Measurements from ENCODE around the gene SLC6A5. TPM values are rescaled to one million over a fixed set of nuclear protein-coding genes. Genes with fewer than 3 reads are reported as not detected.

SLC6A5 gene
- total and polyA plus RNA-seq, 2 donors from 2014 or later = not detected

- FAIRE-seq (no peak), DNase-seq (no peak)
- no peaks in the 10 kb centered on the region for H3K4me1 ChIP-seq (ENCODE audit: control insufficient read depth in 2 of 3, insufficient read depth in 2 of 3, low read depth in 1 of 3, low read length in 3 of 3)
- no peak overlapping the region for H3K4me3 ChIP-seq (ENCODE audit: low read length in 3 of 3)
- H3K9me3 ChIP-seq (ENCODE audit: control insufficient read depth in 2 of 3, insufficient read depth in 1 of 3, low read length in 3 of 3) = peaks cover 0 to 2% (median 0%) of the 10 kb centered on the region in 3 donors
- H3K27ac ChIP-seq (ENCODE audit: low read depth in 2 of 2, low read length in 2 of 2) = no peak overlapping the region
- H3K9ac ChIP-seq (ENCODE audit: low read length in 3 of 3) = no peak overlapping the region
- H3K36me3 ChIP-seq (ENCODE audit: control insufficient read depth in 2 of 3, insufficient read depth in 3 of 3, low read length in 3 of 3) = no peaks in the 10 kb centered on the region
- no peaks in the 10 kb centered on the region for H3K27me3 ChIP-seq (ENCODE audit: control insufficient read depth, insufficient read depth, low read length)
- intact Hi-C loops (cut with DNase I) = no loop called here
- TF ChIP-seq CTCF (IDR thresholded peaks at IDR 0.05; ENCODE audit: borderline replicate concordance, extremely low read depth, insufficient read depth) = no peak
Observed at GRCh38 chr11:20558741-20559140, 40.7 kb upstream of the SLC6A5 start.

DNA sequence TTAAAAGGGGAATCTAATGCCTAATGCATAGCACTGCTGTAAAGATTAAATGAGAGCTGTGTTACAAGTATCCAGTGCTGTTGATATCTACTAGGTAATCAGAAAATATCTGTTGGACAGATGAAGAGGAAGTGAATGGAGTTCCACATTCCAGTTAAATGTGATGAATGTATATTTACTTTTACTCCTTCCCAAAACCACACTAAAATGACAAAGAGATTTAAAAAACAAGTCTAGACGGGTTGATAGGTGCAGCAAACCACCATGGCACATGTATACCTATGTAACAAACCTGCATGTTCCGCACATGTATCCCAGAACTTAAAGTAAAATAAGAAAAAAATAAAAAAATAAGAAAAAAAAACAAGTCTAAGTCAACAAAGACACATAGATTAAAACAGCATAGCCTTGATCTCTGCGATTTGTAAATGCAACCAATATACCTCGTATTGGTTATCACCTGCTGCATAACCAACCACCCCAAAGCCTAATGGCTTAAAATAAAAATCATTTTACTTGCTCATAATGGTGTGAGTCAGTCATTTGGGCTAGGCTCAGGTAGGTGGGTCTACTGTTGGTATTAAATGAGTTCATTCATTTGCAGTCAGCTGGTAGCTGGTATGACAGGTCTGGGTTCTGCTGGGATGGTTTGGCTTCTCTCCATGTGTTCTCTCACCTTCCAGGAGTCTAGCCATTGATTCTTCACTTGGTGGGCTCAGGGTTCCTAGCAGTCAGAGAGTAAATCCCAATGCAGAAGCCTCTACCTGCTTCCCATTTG is 39.7 kb upstream of the SLC6A5 start:
- FAIRE-seq (no peak), DNase-seq (no peak)
- Histone ChIP-seq H3K4me3 (ENCODE audit: low read length in 3 of 3) (no peak overlapping the region), H3K36me3 (ENCODE audit: control insufficient read depth in 2 of 3, insufficient read depth in 3 of 3, low read length in 3 of 3) (no peaks in the 10 kb centered on the region), H3K4me1 (ENCODE audit: control insufficient read depth in 2 of 3, insufficient read depth in 2 of 3, low read depth in 1 of 3, low read length in 3 of 3) (no peaks in the 10 kb centered on the region), H3K27me3 (ENCODE audit: control insufficient read depth, insufficient read depth, low read length) (no peaks in the 10 kb centered on the region), H3K27ac (ENCODE audit: low read depth in 2 of 2, low read length in 2 of 2) (no peak overlapping the region), H3K9ac (ENCODE audit: low read length in 3 of 3) (no peak overlapping the region), H3K9me3 (ENCODE audit: control insufficient read depth in 2 of 3, insufficient read depth in 1 of 3, low read length in 3 of 3) (peaks cover 0 to 2% (median 0%) of the 10 kb centered on the region in 3 donors)
- no peak for TF ChIP-seq CTCF (IDR thresholded peaks at IDR 0.05; ENCODE audit: borderline replicate concordance, extremely low read depth, insufficient read depth)
- intact Hi-C loops (cut with DNase I) = no loop called here

DNA sequence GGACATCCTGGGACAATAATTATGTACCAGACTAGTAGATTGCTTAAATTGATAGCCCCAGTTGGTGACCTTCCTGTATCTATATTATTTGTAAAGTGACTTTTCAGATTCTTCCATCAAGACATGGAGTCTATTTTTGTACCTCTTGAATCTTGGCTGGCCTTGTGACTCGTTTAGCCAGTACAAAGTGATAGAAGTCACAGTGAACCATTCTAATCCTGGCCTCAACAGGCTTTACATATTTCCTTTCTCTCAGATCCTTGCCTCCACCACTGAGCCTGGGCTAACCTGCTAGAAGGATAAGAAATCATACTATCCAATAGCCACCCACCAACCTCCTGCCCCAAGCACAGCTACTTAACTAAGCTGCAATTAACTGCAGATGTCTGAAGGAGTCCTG is 37.5 kb upstream of the SLC6A5 start:
- no peak for TF ChIP-seq CTCF (IDR thresholded peaks at IDR 0.05; ENCODE audit: borderline replicate concordance, extremely low read depth, insufficient read depth)
- H3K4me1 ChIP-seq (ENCODE audit: control insufficient read depth in 2 of 3, insufficient read depth in 2 of 3, low read depth in 1 of 3, low read length in 3 of 3) = no peaks in the 10 kb centered on the region
- H3K4me3 ChIP-seq (ENCODE audit: low read length in 3 of 3) = no peak overlapping the region
- no peaks in the 10 kb centered on the region for H3K9me3 ChIP-seq (ENCODE audit: control insufficient read depth in 2 of 3, insufficient read depth in 1 of 3, low read length in 3 of 3)
- DNase-seq (no peak), FAIRE-seq (no peak)
- no peaks in the 10 kb centered on the region for H3K27me3 ChIP-seq (ENCODE audit: control insufficient read depth, insufficient read depth, low read length)
- H3K9ac ChIP-seq (ENCODE audit: low read length in 3 of 3) = no peak overlapping the region
- no peaks in the 10 kb centered on the region for H3K36me3 ChIP-seq (ENCODE audit: control insufficient read depth in 2 of 3, insufficient read depth in 3 of 3, low read length in 3 of 3)
- intact Hi-C loops (cut with DNase I) = no loop called here
- no peak overlapping the region for H3K27ac ChIP-seq (ENCODE audit: low read depth in 2 of 2, low read length in 2 of 2)

Measured in kidney (tissue), 14 donors.